Esophagus squamous epithelium (tissue), 4 donors: ENCODE data around the gene GPR156.

Experiments
- CTCF ChIP-seq, 6 experiments: fragments of 450-650 bp in 4 of 6; fragments of 200-600 bp in 2 of 6; sonication (generic) in 2 of 6; IDR thresholded peaks; one replicate each; pipeline ENCODE4 v1.5.1; 2016 to 2019; ENCODE audit warnings: antibody characterized with exemption in 6 of 6, mild to moderate bottlenecking in 4 of 6, moderate library complexity in 4 of 6
- POLR2A ChIP-seq, 4 donors: fragments of 450-650 bp; IDR thresholded peaks; one replicate each; pipeline ENCODE4 v1.6.1; 2017; ENCODE audit warnings: antibody characterized with exemption in 4 of 4, mild to moderate bottlenecking in 4 of 4, moderate library complexity in 3 of 4

- TF ChIP-seq CTCF (IDR thresholded peaks at IDR 0.05): no peak
- no peak for TF ChIP-seq POLR2A (IDR thresholded peaks at IDR 0.05)
Observed at GRCh38 chr3:120157681-120158080, 127.3 kb downstream of the GPR156 start.
